Stimulated activated CD4-positive, alpha-beta T cell treated with anti-CD3 and anti-CD28 coated beads, TNF-alpha, amount 100 ng/mL, for 1 hour (primary cell): Measurements from ENCODE around the gene ASF1A.
"Not testable (repeated sequence)": the region's sequence is repeated elsewhere in the genome, so short reads cannot be mapped to it uniquely, and the experiment has no call there.

Experiments
- DNase-seq, 3 donors: peaks; one replicate each; pipeline ENCODE4 v3.0.0-alpha.2; 2020; ENCODE audit warnings: low read depth in 3 of 3, low spot score in 1 of 3

The ASF1A gene

GRCh38 chr6:118893807-118894424 lies at the start of gene ASF1A:
TSS of gene ASF1A (plus strand) at chr6:118894152. CDS start at chr6:118894414, 262 bp downstream.
- DNase-seq = peak; percentile 85 to 93 (median 90)

GRCh38 chr6:118844915-118845314 lies 49.0 kb upstream of the ASF1A start:
- no peak for DNase-seq

GRCh38 chr6:118853408-118853807 lies 40.5 kb upstream of the ASF1A start:
- no peak for DNase-seq

- DNase-seq = no peak
Observed at GRCh38 chr6:118856301-118856700, 37.7 kb upstream of the ASF1A start.

GRCh38 chr6:118859517-118860064 lies 34.4 kb upstream of the ASF1A start:
- DNase-seq = no peak

- no peak for DNase-seq
Observed at GRCh38 chr6:118860363-118860762, 33.6 kb upstream of the ASF1A start.

- DNase-seq = no peak
Observed at GRCh38 chr6:118860880-118861279, 33.1 kb upstream of the ASF1A start.

- DNase-seq = no peak
Observed at GRCh38 chr6:118862443-118862842, 31.5 kb upstream of the ASF1A start.

GRCh38 chr6:118864341-118865099 lies 29.4 kb upstream of the ASF1A start:
- no peak for DNase-seq

GRCh38 chr6:118865100-118865391 lies 28.9 kb upstream of the ASF1A start:
- DNase-seq = no peak

GRCh38 chr6:118867181-118867580 lies 26.8 kb upstream of the ASF1A start:
- DNase-seq = no peak

- not testable (repeated sequence) for DNase-seq
Observed at GRCh38 chr6:118868901-118869300, 25.1 kb upstream of the ASF1A start.

- DNase-seq = no peak
Observed at GRCh38 chr6:118869350-118869749, 24.6 kb upstream of the ASF1A start.

GRCh38 chr6:118869894-118870589 lies 23.9 kb upstream of the ASF1A start:
- DNase-seq = no peak

GRCh38 chr6:118871331-118871730 lies 22.6 kb upstream of the ASF1A start:
- no peak for DNase-seq

- DNase-seq = no peak
Observed at GRCh38 chr6:118872318-118872717, 21.6 kb upstream of the ASF1A start.

- no peak for DNase-seq
Observed at GRCh38 chr6:118872726-118873125, 21.2 kb upstream of the ASF1A start.

- DNase-seq = no peak
Observed at GRCh38 chr6:118873239-118873638, 20.7 kb upstream of the ASF1A start.

GRCh38 chr6:118875672-118876071 lies 18.3 kb upstream of the ASF1A start:
- DNase-seq = no peak

- DNase-seq = no peak
Observed at GRCh38 chr6:118876198-118876597, 17.8 kb upstream of the ASF1A start.

- no peak for DNase-seq
Observed at GRCh38 chr6:118876814-118877213, 17.1 kb upstream of the ASF1A start.

GRCh38 chr6:118877806-118878205 lies 16.1 kb upstream of the ASF1A start:
- no peak for DNase-seq
